Measurements from ENCODE around the gene ERLIN1. TPM values are rescaled to one million over a fixed set of nuclear protein-coding genes. Genes with fewer than 3 reads are reported as not detected.
A peak's percentile ranks its signal among the peaks of the same experiment; 100 is the strongest.

The ERLIN1 gene
- total RNA-seq, 1 experiment from 2014 or later = 23.5 TPM

GRCh38 chr10:100146875-100147650 is 38.8 kb downstream of the ERLIN1 start (continued):
- TF ChIP-seq, protein P1, sequence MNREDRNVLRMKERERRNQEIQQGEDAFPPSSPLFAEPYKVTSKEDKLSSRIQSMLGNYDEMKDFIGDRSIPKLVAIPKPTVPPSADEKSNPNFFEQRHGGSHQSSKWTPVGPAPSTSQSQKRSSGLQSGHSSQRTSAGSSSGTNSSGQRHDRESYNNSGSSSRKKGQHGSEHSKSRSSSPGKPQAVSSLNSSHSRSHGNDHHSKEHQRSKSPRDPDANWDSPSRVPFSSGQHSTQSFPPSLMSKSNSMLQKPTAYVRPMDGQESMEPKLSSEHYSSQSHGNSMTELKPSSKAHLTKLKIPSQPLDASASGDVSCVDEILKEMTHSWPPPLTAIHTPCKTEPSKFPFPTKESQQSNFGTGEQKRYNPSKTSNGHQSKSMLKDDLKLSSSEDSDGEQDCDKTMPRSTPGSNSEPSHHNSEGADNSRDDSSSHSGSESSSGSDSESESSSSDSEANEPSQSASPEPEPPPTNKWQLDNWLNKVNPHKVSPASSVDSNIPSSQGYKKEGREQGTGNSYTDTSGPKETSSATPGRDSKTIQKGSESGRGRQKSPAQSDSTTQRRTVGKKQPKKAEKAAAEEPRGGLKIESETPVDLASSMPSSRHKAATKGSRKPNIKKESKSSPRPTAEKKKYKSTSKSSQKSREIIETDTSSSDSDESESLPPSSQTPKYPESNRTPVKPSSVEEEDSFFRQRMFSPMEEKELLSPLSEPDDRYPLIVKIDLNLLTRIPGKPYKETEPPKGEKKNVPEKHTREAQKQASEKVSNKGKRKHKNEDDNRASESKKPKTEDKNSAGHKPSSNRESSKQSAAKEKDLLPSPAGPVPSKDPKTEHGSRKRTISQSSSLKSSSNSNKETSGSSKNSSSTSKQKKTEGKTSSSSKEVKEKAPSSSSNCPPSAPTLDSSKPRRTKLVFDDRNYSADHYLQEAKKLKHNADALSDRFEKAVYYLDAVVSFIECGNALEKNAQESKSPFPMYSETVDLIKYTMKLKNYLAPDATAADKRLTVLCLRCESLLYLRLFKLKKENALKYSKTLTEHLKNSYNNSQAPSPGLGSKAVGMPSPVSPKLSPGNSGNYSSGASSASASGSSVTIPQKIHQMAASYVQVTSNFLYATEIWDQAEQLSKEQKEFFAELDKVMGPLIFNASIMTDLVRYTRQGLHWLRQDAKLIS (CRISPR knock-in tag; IDR thresholded peaks at IDR 0.05; ENCODE audit: borderline replicate concordance) = no peak
- TF ChIP-seq, protein P2, sequence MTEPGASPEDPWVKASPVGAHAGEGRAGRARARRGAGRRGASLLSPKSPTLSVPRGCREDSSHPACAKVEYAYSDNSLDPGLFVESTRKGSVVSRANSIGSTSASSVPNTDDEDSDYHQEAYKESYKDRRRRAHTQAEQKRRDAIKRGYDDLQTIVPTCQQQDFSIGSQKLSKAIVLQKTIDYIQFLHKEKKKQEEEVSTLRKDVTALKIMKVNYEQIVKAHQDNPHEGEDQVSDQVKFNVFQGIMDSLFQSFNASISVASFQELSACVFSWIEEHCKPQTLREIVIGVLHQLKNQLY (CRISPR knock-in tag; IDR thresholded peaks at IDR 0.05) = no peak
- TF ChIP-seq, protein P3, sequence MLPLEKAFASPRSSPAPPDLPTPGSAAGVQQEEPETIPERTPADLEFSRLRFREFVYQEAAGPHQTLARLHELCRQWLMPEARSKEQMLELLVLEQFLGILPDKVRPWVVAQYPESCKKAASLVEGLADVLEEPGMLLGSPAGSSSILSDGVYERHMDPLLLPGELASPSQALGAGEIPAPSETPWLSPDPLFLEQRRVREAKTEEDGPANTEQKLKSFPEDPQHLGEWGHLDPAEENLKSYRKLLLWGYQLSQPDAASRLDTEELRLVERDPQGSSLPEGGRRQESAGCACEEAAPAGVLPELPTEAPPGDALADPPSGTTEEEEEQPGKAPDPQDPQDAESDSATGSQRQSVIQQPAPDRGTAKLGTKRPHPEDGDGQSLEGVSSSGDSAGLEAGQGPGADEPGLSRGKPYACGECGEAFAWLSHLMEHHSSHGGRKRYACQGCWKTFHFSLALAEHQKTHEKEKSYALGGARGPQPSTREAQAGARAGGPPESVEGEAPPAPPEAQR (CRISPR knock-in tag; IDR thresholded peaks at IDR 0.05) = no peak
- TF ChIP-seq, protein P4, sequence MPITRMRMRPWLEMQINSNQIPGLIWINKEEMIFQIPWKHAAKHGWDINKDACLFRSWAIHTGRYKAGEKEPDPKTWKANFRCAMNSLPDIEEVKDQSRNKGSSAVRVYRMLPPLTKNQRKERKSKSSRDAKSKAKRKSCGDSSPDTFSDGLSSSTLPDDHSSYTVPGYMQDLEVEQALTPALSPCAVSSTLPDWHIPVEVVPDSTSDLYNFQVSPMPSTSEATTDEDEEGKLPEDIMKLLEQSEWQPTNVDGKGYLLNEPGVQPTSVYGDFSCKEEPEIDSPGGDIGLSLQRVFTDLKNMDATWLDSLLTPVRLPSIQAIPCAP (CRISPR knock-in tag; IDR thresholded peaks at IDR 0.05) = no peak
- TF ChIP-seq NFE2L1 (CRISPR knock-in tag; IDR thresholded peaks at IDR 0.05) = no peak

GRCh38 chr10:100146398-100146797 is 39.4 kb downstream of the ERLIN1 start:
- Mint-ChIP-seq H3K36me3 (peaks cover 2% of the 10 kb centered on the region; the same call in 1 of the 2 replicates), H3K27ac (0 out of 2 replicates have a peak overlapping the region, but pooled peaks have one; percentile 25), H3K4me3 (no peak overlapping the region), H3K4me1 (peaks cover 14% of the 10 kb centered on the region), H3K9me3 (peaks cover 7% of the 10 kb centered on the region; the same call in 1 of the 2 replicates), H3K27me3 (ENCODE audit: low read depth) (no peaks in the 10 kb centered on the region; the same call in 1 of the 2 replicates)
- ATAC-seq (no peak), DNase-seq (ENCODE audit: low spot score) (no peak)
- POLR2A ChIA-PET = no interaction called here
- TF ChIP-seq ATF1 (CRISPR knock-in tag; IDR thresholded peaks at IDR 0.05) = no peak
- CTCF ChIA-PET = interaction anchor here (0.9 to 1.2 kb wide), 2 partner anchors 100 to 300 kb away, joined by 3 to 5 read pairs; no protein-coding TSS in a partner anchor

DNA sequence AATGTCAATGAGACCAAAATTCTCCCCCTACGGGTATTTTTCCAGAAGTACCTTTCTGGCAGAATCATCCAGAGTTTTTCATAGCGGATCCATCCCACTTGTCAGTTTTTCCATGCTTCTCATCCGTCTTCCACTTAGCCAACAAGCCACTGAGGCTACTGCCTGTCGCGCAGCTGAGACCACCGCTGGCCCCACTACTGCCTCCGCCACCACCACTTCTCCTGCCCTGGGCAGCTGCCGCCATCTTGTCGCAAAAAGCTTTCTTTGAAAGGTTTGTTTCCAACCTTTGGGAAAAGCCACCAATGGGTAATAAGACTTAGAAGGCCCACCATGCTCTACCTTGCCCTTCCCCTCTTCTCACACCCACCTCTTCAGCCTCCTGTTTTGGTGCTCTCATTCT is 42.1 kb downstream of the ERLIN1 start:
- TF ChIP-seq, protein P5, sequence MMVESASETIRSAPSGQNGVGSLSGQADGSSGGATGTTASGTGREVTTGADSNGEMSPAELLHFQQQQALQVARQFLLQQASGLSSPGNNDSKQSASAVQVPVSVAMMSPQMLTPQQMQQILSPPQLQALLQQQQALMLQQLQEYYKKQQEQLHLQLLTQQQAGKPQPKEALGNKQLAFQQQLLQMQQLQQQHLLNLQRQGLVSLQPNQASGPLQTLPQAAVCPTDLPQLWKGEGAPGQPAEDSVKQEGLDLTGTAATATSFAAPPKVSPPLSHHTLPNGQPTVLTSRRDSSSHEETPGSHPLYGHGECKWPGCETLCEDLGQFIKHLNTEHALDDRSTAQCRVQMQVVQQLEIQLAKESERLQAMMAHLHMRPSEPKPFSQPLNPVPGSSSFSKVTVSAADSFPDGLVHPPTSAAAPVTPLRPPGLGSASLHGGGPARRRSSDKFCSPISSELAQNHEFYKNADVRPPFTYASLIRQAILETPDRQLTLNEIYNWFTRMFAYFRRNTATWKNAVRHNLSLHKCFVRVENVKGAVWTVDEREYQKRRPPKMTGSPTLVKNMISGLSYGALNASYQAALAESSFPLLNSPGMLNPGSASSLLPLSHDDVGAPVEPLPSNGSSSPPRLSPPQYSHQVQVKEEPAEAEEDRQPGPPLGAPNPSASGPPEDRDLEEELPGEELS (CRISPR knock-in tag; IDR thresholded peaks at IDR 0.05) = no peak
- TF ChIP-seq, protein P6, sequence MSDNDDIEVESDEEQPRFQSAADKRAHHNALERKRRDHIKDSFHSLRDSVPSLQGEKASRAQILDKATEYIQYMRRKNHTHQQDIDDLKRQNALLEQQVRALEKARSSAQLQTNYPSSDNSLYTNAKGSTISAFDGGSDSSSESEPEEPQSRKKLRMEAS (CRISPR knock-in tag; IDR thresholded peaks at IDR 0.05) = no peak
- Mint-ChIP-seq H3K4me1 (peaks cover 3% of the 10 kb centered on the region), H3K27ac (no peak overlapping the region), H3K27me3 (ENCODE audit: low read depth) (no peaks in the 10 kb centered on the region; the same call in 1 of the 2 replicates), H3K4me3 (no peak overlapping the region), H3K9me3 (peaks cover 7% of the 10 kb centered on the region; the same call in 1 of the 2 replicates), H3K36me3 (no peaks in the 10 kb centered on the region)
- CTCF ChIA-PET = no interaction called here
- POLR2A ChIA-PET = interaction anchor here (0.5 kb wide), 1 partner anchor 14 kb away, joined by 4 read pairs; no protein-coding TSS in a partner anchor
- DNase-seq (ENCODE audit: low spot score) (no peak), ATAC-seq (no peak)

Data from WTC11 (cell line).